HG03103 (cell line): ENCODE measurements around the gene SPACA9.

ENCODE experiments used
- ATAC-seq: cut with Tn5 transposase; IDR thresholded peaks from one replicate; pipeline ENCODE4 v1.9.1; 2021; ENCODE audit warnings: low read depth; ENCODE audit not compliant: unreplicated experiment

The SPACA9 gene

DNA sequence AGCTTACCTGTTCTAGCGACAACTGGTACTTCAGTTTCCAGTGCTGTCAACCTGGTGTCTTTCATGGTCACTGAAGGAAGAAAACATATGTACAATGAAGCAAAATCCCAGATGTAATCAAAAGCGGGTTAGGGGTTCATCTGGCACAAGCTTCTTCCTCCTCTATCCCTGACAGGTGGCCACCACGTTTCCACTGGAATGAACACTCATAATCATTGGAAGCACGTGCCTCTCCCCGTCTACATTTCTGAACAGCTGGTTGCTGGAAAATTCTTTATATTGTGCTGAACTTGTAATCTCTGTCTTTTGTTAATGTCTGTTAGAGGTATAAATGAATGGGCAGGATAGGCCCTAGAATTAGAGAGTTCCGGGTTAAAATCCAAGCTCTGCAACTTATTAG lies 56.3 kb downstream of the SPACA9 start:
- no peak for ATAC-seq

DNA sequence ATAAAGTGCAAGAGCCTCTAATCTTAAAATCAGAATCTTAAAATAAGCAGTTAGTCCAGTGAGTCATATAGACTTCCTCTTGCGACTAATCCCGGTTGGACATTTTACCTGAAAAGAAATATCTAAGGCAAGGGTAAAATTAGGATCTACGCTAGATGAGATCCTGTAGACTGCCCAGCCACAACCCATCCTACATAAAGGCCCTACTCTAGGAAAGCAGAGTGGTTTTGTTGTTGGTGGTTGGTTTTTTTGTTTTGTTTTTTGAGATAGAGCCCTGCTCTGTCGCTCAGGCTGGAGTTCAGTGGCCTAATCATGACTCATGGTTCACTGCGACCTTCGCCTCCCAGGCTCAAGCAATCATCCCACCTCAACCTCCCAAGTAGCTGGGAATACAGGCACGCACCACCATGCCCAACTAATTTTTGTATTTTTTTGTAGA lies 58.8 kb downstream of the SPACA9 start:
- no peak for ATAC-seq

DNA sequence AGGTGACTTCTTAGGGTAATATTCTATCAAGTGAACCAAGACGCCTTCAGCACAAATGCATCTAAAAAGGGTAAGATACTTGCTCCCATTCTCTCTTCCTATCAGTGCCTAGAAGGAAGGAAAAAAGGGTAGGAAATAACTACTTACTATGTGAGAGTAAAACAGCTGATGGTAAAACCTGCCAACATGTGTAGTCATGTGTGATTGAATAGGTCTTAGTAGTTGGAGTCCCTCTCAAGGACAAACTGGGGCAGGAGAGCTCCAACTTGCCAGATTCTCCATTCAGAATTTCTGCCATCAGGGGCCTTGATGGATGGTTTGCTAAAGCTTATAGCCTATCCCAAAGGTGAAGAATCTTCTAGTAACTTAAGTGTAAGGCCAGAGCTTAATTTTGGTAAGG lies 60.5 kb downstream of the SPACA9 start:
- ATAC-seq: no peak
